Urinary bladder (tissue), 4 donors: ENCODE measurements around the gene EPM2AIP1. TPM values are rescaled to one million over a fixed set of nuclear protein-coding genes. Genes with fewer than 3 reads are reported as not detected.
A peak's percentile ranks its signal among the peaks of the same experiment; 100 is the strongest.
"Not testable (repeated sequence)": the region's sequence is repeated elsewhere in the genome, so short reads cannot be mapped to it uniquely, and the experiment has no call there.

Experiments used
- DNase-seq: peaks from one replicate; pipeline ENCODE4 v3.0.0-alpha.2; 2015; ENCODE audit errors: extremely low spot score
- H3K27ac ChIP-seq: one replicate; pipeline ENCODE4 v1.5.1; 2013; ENCODE audit warnings: low read depth, mild to moderate bottlenecking, moderate library complexity
- H3K36me3 ChIP-seq: one replicate; pipeline ENCODE4 v1.6.1; 2013; ENCODE audit warnings: mild to moderate bottlenecking, moderate library complexity; ENCODE audit not compliant: insufficient read depth
- H3K4me1 ChIP-seq: one replicate; pipeline ENCODE4 v1.6.1; 2013; ENCODE audit warnings: mild to moderate bottlenecking, moderate library complexity; ENCODE audit not compliant: insufficient read depth
- H3K4me3 ChIP-seq: one replicate; pipeline ENCODE4 v1.5.1; 2013; ENCODE audit warnings: low read depth, low read length
- WGBS: extraction: QIAGEN DNeasy Blood & Tissue Kit; methylation state at CpG from one replicate; pipeline ENCODE4 v1.1.7; 2013; 5-methylcytosine and 5-hydroxymethylcytosine counted together
- polyA plus RNA-seq: library from polyadenylated mRNA; stranded (reverse); fragments of 200-250 nt; gene quantifications from one replicate; pipeline ENCODE4 v1.2.3, GENCODE V29; 2013
- small RNA-seq: library from RNA; depleted of rRNA; stranded (forward); fragments of <200 nt; gene quantifications from one replicate; pipeline ENCODE3, GENCODE V24; 2014
- total RNA-seq: library from RNA; depleted of rRNA; stranded (reverse); fragments of >200 nt; gene quantifications from one replicate; pipeline ENCODE4 v1.2.3, GENCODE V29; 2014
- donor health status: healthy with polysubstance abuse.
- donor health status: healthy.

The EPM2AIP1 gene
- total and polyA plus RNA-seq, 2 donors: 8.2 to 37.9 TPM

GRCh38 chr3:36954452-36955134 is 38.3 kb downstream of the EPM2AIP1 start:
- no peak overlapping the region for H3K4me3 ChIP-seq
- DNase-seq: no peak
- no peak overlapping the region for H3K27ac ChIP-seq

DNA sequence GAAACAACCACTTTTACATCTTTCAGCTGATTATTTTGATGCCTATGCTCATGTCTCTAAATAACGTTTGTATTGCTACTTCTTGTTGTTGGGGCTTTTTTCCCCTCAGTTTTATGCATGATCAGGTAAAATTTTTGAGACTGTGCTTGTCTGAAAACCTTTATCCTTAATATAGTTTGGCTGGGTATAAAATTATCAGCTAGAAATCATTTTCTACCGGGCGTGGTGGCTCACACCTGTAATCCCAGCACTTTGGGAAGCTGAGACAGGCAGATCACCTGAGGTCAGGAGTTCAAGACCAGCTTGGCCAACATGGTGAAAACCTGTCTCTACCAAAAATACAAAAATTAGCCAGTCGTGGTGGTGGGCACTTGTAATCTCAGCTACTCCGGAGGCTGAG is 45.1 kb downstream of the EPM2AIP1 start:
- not testable (repeated sequence) for H3K4me1 ChIP-seq, H3K36me3 ChIP-seq, H3K4me3 ChIP-seq, H3K27ac ChIP-seq, DNase-seq
- 97% methylated on average over 5 of the region's 5 CpGs for WGBS

More at GRCh38 chr3:36954452-36955134, 38.3 kb downstream of the EPM2AIP1 start:
- Histone ChIP-seq H3K36me3 (no peaks in the 10 kb centered on the region), H3K4me1 (no peaks in the 10 kb centered on the region)

- Histone ChIP-seq H3K4me3 (peak overlapping the region; percentile 79), H3K4me1 (no peaks in the 10 kb centered on the region), H3K36me3 (no peaks in the 10 kb centered on the region), H3K27ac (no peak overlapping the region)
- no peak for DNase-seq
- WGBS: 75% methylated on average over 28 of the region's 28 CpGs
These were observed 47.5 kb downstream of the EPM2AIP1 start for GRCh38 chr3:36945333-36945980.

DNA sequence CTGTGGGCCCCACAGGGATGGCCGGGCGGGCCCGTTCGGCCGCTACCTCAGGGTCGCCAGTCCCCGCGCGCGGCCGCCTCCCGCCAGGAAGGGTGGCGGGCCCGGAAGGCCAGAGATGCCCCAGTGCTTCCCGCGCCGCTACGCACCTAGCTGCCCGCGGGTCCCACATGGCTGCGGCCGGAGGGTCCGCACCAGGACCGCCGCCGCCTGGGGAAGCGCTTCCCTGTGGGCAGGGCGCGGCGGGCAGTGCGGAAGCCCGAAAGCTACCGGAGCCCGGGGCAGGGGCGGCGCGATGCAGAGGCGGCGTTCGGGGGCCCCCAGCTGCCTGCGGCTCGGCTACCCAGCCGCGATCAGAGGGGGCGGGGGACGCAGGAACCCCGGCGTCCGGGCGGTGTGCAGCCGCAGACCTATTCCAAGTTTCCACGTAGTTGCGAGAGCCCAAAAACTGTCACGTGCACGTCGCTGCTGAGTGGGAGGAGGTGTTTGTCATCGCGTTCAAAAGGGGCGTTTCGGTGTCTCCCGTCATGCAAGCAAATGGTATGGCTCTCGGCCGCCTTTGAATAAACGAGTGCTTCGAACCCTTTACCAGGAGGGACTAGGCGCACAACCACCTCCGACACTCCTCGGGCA is 48.2 kb downstream of the EPM2AIP1 start, which contains the start of gene TRANK1:
TSS of gene TRANK1 (minus strand) at position 414 of the 630 bp plus-strand sequence. CDS start at position 169, 245 bp downstream.
- no peaks in the 10 kb centered on the region for H3K36me3 ChIP-seq
- peak within 1 kb of the TSS; percentile 79 for H3K4me3 ChIP-seq
- DNase-seq: peak; percentile 28
- no peaks in the 10 kb centered on the region for H3K4me1 ChIP-seq
- WGBS: under 1% methylated on average over 68 of the region's 68 CpGs
- peak within 1 kb of the TSS; percentile 43 for H3K27ac ChIP-seq

GRCh38 chr3:36944012-36944640 is 48.8 kb downstream of the EPM2AIP1 start:
- under 1% methylated on average over 56 of the region's 56 CpGs for WGBS
- no peaks in the 10 kb centered on the region for H3K4me1 ChIP-seq
- DNase-seq: peak; percentile 28
- H3K27ac ChIP-seq: peak overlapping the region; percentile 43
- H3K4me3 ChIP-seq: peak overlapping the region; percentile 79
- H3K36me3 ChIP-seq: no peaks in the 10 kb centered on the region

- DNase-seq: no peak
- Histone ChIP-seq H3K4me1 (no peaks in the 10 kb centered on the region), H3K36me3 (no peaks in the 10 kb centered on the region), H3K27ac (no peak overlapping the region), H3K4me3 (peak overlapping the region; percentile 79)
- 18% methylated on average over 10 of the region's 10 CpGs for WGBS
These were observed 49.3 kb downstream of the EPM2AIP1 start for GRCh38 chr3:36943601-36944000.

- no peak for DNase-seq
- H3K27ac ChIP-seq: no peak overlapping the region
- H3K36me3 ChIP-seq: no peaks in the 10 kb centered on the region
- 76% methylated on average over 21 of the region's 21 CpGs for WGBS
- no peaks in the 10 kb centered on the region for H3K4me1 ChIP-seq
- H3K4me3 ChIP-seq: no peak overlapping the region
These were observed 50.2 kb downstream of the EPM2AIP1 start for GRCh38 chr3:36942638-36943248.

DNA sequence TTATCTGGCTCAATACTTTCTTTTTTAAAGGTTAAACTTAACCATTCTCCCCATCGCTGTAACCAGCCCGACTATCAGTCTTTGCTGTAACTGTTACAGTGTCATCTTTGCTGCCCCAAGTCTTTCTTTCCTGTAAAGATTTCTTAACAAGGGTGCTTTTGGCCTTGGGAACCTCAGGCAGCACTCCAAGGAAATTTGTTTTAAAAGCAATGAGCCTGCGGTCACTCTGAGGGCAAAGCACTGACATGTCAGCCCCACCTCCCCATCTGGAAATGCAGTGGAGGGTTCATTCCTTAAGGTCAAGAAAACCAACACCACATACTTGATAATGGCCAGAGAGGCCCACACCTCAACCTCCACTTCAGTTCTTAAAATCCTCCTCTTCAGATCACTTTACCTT is 51.3 kb downstream of the EPM2AIP1 start:
- Histone ChIP-seq H3K27ac (no peak overlapping the region), H3K4me1 (no peaks in the 10 kb centered on the region), H3K4me3 (no peak overlapping the region), H3K36me3 (no peaks in the 10 kb centered on the region)
- DNase-seq: no peak
- 53% methylated on average over 3 of the region's 3 CpGs for WGBS

DNA sequence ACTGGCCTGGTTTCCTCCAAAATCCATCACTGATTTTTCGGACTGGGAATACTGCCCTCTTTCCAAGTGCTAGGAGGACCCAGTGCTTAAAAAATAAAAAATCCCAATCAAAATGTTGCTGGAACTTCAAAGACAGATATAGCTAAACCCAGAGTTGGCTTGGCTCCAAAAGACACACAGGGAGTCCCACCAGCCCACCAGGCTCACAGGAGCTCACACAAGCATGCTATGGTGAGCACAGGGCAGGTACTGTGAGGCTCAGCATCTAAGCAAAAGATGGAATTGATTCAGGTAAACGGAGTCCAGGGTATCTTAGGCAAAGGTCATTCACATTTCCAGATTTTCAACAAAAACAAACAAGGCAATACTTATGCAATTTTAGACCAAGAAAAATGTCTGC is 51.8 kb downstream of the EPM2AIP1 start:
- no peak for DNase-seq

GRCh38 chr3:36937492-36937891 is 55.4 kb downstream of the EPM2AIP1 start:
- no peaks in the 10 kb centered on the region for H3K36me3 ChIP-seq
- H3K27ac ChIP-seq: no peak overlapping the region
- 44% methylated on average over 1 of the region's 1 CpG for WGBS
- no peak overlapping the region for H3K4me3 ChIP-seq
- no peaks in the 10 kb centered on the region for H3K4me1 ChIP-seq
- no peak for DNase-seq

More for the DNA sequence above, 51.8 kb downstream of the EPM2AIP1 start:
- no peak overlapping the region for H3K27ac ChIP-seq
- no peaks in the 10 kb centered on the region for H3K36me3 ChIP-seq
- H3K4me3 ChIP-seq: no peak overlapping the region
- 85% methylated on average over 2 of the region's 2 CpGs for WGBS
- no peaks in the 10 kb centered on the region for H3K4me1 ChIP-seq

Small RNA genes within 50 kb of the gene (small RNA-seq; reads per million reads assigned to genes)
- gene RNU6ATAC4P: not detected

Other genes starting within 250 kb of the EPM2AIP1 start
- 1.4 TPM for gene DCLK3, start 228.6 kb downstream of the EPM2AIP1 start, total RNA-seq
- gene DCLK3, start 228.6 kb downstream of the EPM2AIP1 start, polyA plus RNA-seq: 0.05 TPM
- gene TRANK1, start 48.1 kb downstream of the EPM2AIP1 start, total RNA-seq: 40.1 TPM
- gene TRANK1, start 48.1 kb downstream of the EPM2AIP1 start, polyA plus RNA-seq: 12.5 TPM
- gene MLH1, start 387 bp upstream of the EPM2AIP1 start, total RNA-seq: 66.9 TPM
- 24.6 TPM for gene MLH1, start 387 bp upstream of the EPM2AIP1 start, polyA plus RNA-seq
- 51.0 TPM for gene LRRFIP2, start 181.5 kb upstream of the EPM2AIP1 start, total RNA-seq
- 30.0 TPM for gene LRRFIP2, start 181.5 kb upstream of the EPM2AIP1 start, polyA plus RNA-seq